ENCODE measurements around the gene ARHGEF19.

Gene ARHGEF19

GRCh38 chr1:16244650-16245285, 32.3 kb upstream of the ARHGEF19 start:
- H3K4me3 ChIP-seq (ENCODE audit: low read depth in 1 of 2, low read length in 2 of 2), result no peak overlapping the region
- peaks cover 19 to 21% of the 10 kb centered on the region in 2 donors for H3K4me1 ChIP-seq (ENCODE audit: control insufficient read depth in 1 of 2, insufficient read depth in 2 of 2, low read length in 2 of 2)
- no peak overlapping the region for H3K27ac ChIP-seq (ENCODE audit: low read depth, low read length)
- H3K9me3 ChIP-seq (ENCODE audit: control insufficient read depth in 1 of 2, low read length in 2 of 2), result no peaks in the 10 kb centered on the region
- peaks cover 10 to 18% of the 10 kb centered on the region in 2 donors for H3K36me3 ChIP-seq (ENCODE audit: control insufficient read depth in 1 of 2, insufficient read depth in 2 of 2, low read length in 2 of 2)
- H3K9ac ChIP-seq (ENCODE audit: low read depth in 1 of 2, low read length in 2 of 2), result no peak overlapping the region
- no peaks in the 10 kb centered on the region for H3K27me3 ChIP-seq (ENCODE audit: control insufficient read depth in 1 of 2, insufficient read depth in 2 of 2, low read length in 2 of 2)

DNA sequence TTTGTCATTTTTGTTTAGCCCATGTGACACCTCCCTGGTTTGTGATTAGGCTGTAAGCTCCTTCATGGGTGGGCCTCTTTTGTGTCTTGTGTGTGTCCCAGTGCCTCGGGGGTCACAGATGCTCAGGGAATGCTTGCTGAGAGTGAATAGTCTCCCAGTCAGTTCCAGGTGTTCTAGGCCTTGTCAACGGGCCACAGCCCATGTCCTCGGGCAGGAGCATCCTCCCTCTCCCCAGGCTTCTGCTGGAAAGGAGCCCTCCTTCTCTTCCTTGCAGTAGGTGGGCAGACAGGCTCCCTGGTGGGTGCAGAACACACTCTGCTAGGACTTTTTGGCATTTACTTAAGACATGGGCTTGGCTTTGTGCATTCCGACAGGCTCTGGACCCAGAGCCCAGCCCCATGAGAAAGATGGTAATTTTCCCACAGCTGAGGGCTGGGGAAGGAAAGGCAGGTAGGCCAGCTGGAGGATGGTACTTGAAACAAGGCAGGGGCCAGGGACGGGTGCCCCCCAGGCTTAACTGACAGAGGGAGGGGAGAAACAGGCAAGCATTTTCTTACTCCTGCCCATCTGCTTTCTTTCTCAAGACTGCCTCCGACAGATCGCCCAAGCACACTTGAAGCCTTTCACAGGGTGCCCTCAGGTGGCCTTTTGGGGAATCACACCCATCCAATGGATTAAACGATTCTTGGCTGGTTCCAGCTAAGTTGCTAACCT, 31.6 kb upstream of the ARHGEF19 start:
- peak overlapping the region in 1 of 2 donors; percentile 21 for H3K9ac ChIP-seq (ENCODE audit: low read depth in 1 of 2, low read length in 2 of 2)
- no peaks in the 10 kb centered on the region for H3K27me3 ChIP-seq (ENCODE audit: control insufficient read depth in 1 of 2, insufficient read depth in 2 of 2, low read length in 2 of 2)
- H3K9me3 ChIP-seq (ENCODE audit: control insufficient read depth in 1 of 2, low read length in 2 of 2), result no peaks in the 10 kb centered on the region
- H3K4me3 ChIP-seq (ENCODE audit: low read depth in 1 of 2, low read length in 2 of 2), result no peak overlapping the region
- H3K4me1 ChIP-seq (ENCODE audit: control insufficient read depth in 1 of 2, insufficient read depth in 2 of 2, low read length in 2 of 2), result peaks cover 12 to 17% of the 10 kb centered on the region in 2 donors
- peaks cover 10 to 18% of the 10 kb centered on the region in 2 donors for H3K36me3 ChIP-seq (ENCODE audit: control insufficient read depth in 1 of 2, insufficient read depth in 2 of 2, low read length in 2 of 2)
- no peak overlapping the region for H3K27ac ChIP-seq (ENCODE audit: low read depth, low read length)

GRCh38 chr1:16243215-16243610, 30.8 kb upstream of the ARHGEF19 start:
- Histone ChIP-seq H3K9me3 (ENCODE audit: control insufficient read depth in 1 of 2, low read length in 2 of 2) (no peaks in the 10 kb centered on the region), H3K4me1 (ENCODE audit: control insufficient read depth in 1 of 2, insufficient read depth in 2 of 2, low read length in 2 of 2) (peaks cover 4 to 8% of the 10 kb centered on the region in 2 donors), H3K9ac (ENCODE audit: low read depth in 1 of 2, low read length in 2 of 2) (no peak overlapping the region), H3K36me3 (ENCODE audit: control insufficient read depth in 1 of 2, insufficient read depth in 2 of 2, low read length in 2 of 2) (peaks cover 10 to 18% of the 10 kb centered on the region in 2 donors), H3K4me3 (ENCODE audit: low read depth in 1 of 2, low read length in 2 of 2) (no peak overlapping the region), H3K27me3 (ENCODE audit: control insufficient read depth in 1 of 2, insufficient read depth in 2 of 2, low read length in 2 of 2) (no peaks in the 10 kb centered on the region), H3K27ac (ENCODE audit: low read depth, low read length) (no peak overlapping the region)

DNA sequence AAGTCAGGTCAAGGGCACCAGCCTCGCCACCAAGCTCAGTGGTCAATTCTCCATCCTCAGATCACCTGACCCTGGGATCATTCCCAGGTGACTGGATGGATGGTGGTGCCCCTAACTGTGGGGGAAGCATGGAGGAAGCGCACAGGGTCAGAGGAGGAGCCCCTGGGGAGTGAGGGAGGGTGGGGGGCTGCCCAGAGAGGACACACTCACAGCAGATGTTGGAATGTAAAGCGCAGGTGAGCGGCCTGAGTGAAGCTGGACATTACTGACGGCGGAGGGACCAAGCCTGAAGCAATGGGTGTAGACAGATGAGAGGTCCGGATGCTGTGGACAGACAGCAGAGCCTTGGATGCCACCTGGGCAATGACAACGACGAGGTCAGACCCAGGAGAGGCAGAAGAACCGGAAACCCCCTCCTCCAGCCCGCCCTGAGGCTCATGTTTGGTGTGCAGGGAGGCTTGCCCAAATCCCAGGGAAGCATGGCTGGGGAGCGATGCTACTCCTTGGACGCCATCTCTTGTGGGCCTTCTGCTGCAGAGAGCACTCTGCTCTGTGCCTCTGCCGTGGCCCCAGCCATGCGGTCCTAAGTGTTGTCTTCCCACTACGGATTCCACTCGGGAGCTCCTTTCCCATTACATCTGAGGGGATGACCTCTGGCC, 30.2 kb upstream of the ARHGEF19 start:
- Histone ChIP-seq H3K27ac (ENCODE audit: low read depth, low read length) (no peak overlapping the region), H3K9ac (ENCODE audit: low read depth in 1 of 2, low read length in 2 of 2) (no peak overlapping the region), H3K4me3 (ENCODE audit: low read depth in 1 of 2, low read length in 2 of 2) (no peak overlapping the region), H3K4me1 (ENCODE audit: control insufficient read depth in 1 of 2, insufficient read depth in 2 of 2, low read length in 2 of 2) (peaks cover 2 to 7% of the 10 kb centered on the region in 2 donors), H3K36me3 (ENCODE audit: control insufficient read depth in 1 of 2, insufficient read depth in 2 of 2, low read length in 2 of 2) (peaks cover 10 to 18% of the 10 kb centered on the region in 2 donors), H3K27me3 (ENCODE audit: control insufficient read depth in 1 of 2, insufficient read depth in 2 of 2, low read length in 2 of 2) (no peaks in the 10 kb centered on the region), H3K9me3 (ENCODE audit: control insufficient read depth in 1 of 2, low read length in 2 of 2) (no peaks in the 10 kb centered on the region)

- Histone ChIP-seq H3K4me3 (ENCODE audit: low read depth in 1 of 2, low read length in 2 of 2) (no peak overlapping the region), H3K9me3 (ENCODE audit: control insufficient read depth in 1 of 2, low read length in 2 of 2) (no peaks in the 10 kb centered on the region), H3K27ac (ENCODE audit: low read depth, low read length) (no peak overlapping the region), H3K36me3 (ENCODE audit: control insufficient read depth in 1 of 2, insufficient read depth in 2 of 2, low read length in 2 of 2) (peaks cover 4 to 8% of the 10 kb centered on the region in 2 donors), H3K27me3 (ENCODE audit: control insufficient read depth in 1 of 2, insufficient read depth in 2 of 2, low read length in 2 of 2) (no peaks in the 10 kb centered on the region), H3K9ac (ENCODE audit: low read depth in 1 of 2, low read length in 2 of 2) (no peak overlapping the region), H3K4me1 (ENCODE audit: control insufficient read depth in 1 of 2, insufficient read depth in 2 of 2, low read length in 2 of 2) (peaks cover 9 to 18% of the 10 kb centered on the region in 2 donors)
These were observed 28.8 kb upstream of the ARHGEF19 start for GRCh38 chr1:16241221-16241708.

DNA sequence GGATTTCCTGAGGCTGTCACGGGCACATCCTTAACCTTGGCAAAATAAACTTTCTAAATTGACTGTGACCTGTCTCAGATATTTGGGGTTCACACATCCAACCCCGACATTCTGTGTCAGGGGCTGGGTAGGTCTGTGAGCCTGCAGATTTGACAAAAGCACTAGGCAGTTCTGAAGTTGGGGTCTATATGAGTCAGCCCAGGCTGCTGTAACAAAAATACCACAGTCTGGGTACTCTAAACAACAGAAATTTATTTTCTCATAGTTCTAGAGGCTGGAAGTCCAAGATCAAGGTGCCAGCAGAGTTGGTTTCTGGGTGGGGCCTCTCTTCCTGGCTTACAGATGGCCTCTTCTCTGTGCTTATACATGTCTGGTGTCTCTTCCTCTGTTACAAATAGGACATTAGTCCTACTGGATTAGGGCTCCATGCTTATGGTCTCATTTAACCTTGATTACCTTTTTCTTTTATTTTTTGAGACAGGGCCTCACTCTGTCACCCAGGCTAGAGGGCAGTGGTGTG, 27.6 kb upstream of the ARHGEF19 start:
- no peaks in the 10 kb centered on the region for H3K36me3 ChIP-seq (ENCODE audit: control insufficient read depth in 1 of 2, insufficient read depth in 2 of 2, low read length in 2 of 2)
- H3K9me3 ChIP-seq (ENCODE audit: control insufficient read depth in 1 of 2, low read length in 2 of 2), result no peaks in the 10 kb centered on the region
- no peak overlapping the region for H3K4me3 ChIP-seq (ENCODE audit: low read depth in 1 of 2, low read length in 2 of 2)
- no peaks in the 10 kb centered on the region for H3K27me3 ChIP-seq (ENCODE audit: control insufficient read depth in 1 of 2, insufficient read depth in 2 of 2, low read length in 2 of 2)
- peaks cover 13 to 23% of the 10 kb centered on the region in 2 donors for H3K4me1 ChIP-seq (ENCODE audit: control insufficient read depth in 1 of 2, insufficient read depth in 2 of 2, low read length in 2 of 2)
- H3K27ac ChIP-seq (ENCODE audit: low read depth, low read length), result no peak overlapping the region
- no peak overlapping the region for H3K9ac ChIP-seq (ENCODE audit: low read depth in 1 of 2, low read length in 2 of 2)

GRCh38 chr1:16237343-16237830, 24.9 kb upstream of the ARHGEF19 start:
- peak overlapping the region; percentile 80 to 92 for H3K4me3 ChIP-seq (ENCODE audit: low read depth in 1 of 2, low read length in 2 of 2)
- no peaks in the 10 kb centered on the region for H3K9me3 ChIP-seq (ENCODE audit: control insufficient read depth in 1 of 2, low read length in 2 of 2)
- peak overlapping the region; percentile 55 for H3K27ac ChIP-seq (ENCODE audit: low read depth, low read length)
- no peaks in the 10 kb centered on the region for H3K36me3 ChIP-seq (ENCODE audit: control insufficient read depth in 1 of 2, insufficient read depth in 2 of 2, low read length in 2 of 2)
- peaks cover 13 to 18% of the 10 kb centered on the region in 2 donors for H3K4me1 ChIP-seq (ENCODE audit: control insufficient read depth in 1 of 2, insufficient read depth in 2 of 2, low read length in 2 of 2)
- no peaks in the 10 kb centered on the region for H3K27me3 ChIP-seq (ENCODE audit: control insufficient read depth in 1 of 2, insufficient read depth in 2 of 2, low read length in 2 of 2)
- H3K9ac ChIP-seq (ENCODE audit: low read depth in 1 of 2, low read length in 2 of 2), result peak overlapping the region; percentile 69 to 84

GRCh38 chr1:16236511-16237342, 24.3 kb upstream of the ARHGEF19 start, which contains the start of gene CPLANE2:
Gene CPLANE2 (minus strand): TSS chr1:16237183. CDS start chr1:16236742, 441 bp downstream.
- no peaks in the 10 kb centered on the region for H3K9me3 ChIP-seq (ENCODE audit: control insufficient read depth in 1 of 2, low read length in 2 of 2)
- peak within 1 kb of the TSS; percentile 64 for H3K27ac ChIP-seq (ENCODE audit: low read depth, low read length)
- H3K9ac ChIP-seq (ENCODE audit: low read depth in 1 of 2, low read length in 2 of 2), result peak within 1 kb of the TSS; percentile 84
- H3K4me3 ChIP-seq (ENCODE audit: low read depth in 1 of 2, low read length in 2 of 2), result peak within 1 kb of the TSS; percentile 80 to 92
- peaks cover 0 to 2% of the 10 kb centered on the region in 2 donors for H3K36me3 ChIP-seq (ENCODE audit: control insufficient read depth in 1 of 2, insufficient read depth in 2 of 2, low read length in 2 of 2)
- no peaks in the 10 kb centered on the region for H3K27me3 ChIP-seq (ENCODE audit: control insufficient read depth in 1 of 2, insufficient read depth in 2 of 2, low read length in 2 of 2)
- H3K4me1 ChIP-seq (ENCODE audit: control insufficient read depth in 1 of 2, insufficient read depth in 2 of 2, low read length in 2 of 2), result peaks cover 13 to 18% of the 10 kb centered on the region in 2 donors

GRCh38 chr1:16235944-16236510, 23.6 kb upstream of the ARHGEF19 start:
- H3K36me3 ChIP-seq (ENCODE audit: control insufficient read depth in 1 of 2, insufficient read depth in 2 of 2, low read length in 2 of 2), result peaks cover 0 to 2% of the 10 kb centered on the region in 2 donors
- no peaks in the 10 kb centered on the region for H3K9me3 ChIP-seq (ENCODE audit: control insufficient read depth in 1 of 2, low read length in 2 of 2)
- H3K27ac ChIP-seq (ENCODE audit: low read depth, low read length), result peak overlapping the region; percentile 64
- H3K4me1 ChIP-seq (ENCODE audit: control insufficient read depth in 1 of 2, insufficient read depth in 2 of 2, low read length in 2 of 2), result peaks cover 13 to 18% of the 10 kb centered on the region in 2 donors
- H3K9ac ChIP-seq (ENCODE audit: low read depth in 1 of 2, low read length in 2 of 2), result peak overlapping the region; percentile 84
- H3K27me3 ChIP-seq (ENCODE audit: control insufficient read depth in 1 of 2, insufficient read depth in 2 of 2, low read length in 2 of 2), result no peaks in the 10 kb centered on the region
- H3K4me3 ChIP-seq (ENCODE audit: low read depth in 1 of 2, low read length in 2 of 2), result peak overlapping the region; percentile 80 to 92
